Measurements from ENCODE around the gene TMEM184A. TPM values are rescaled to one million over a fixed set of nuclear protein-coding genes. Genes with fewer than 3 reads are reported as not detected.

The TMEM184A gene
- total RNA-seq, 4 donors from 2014 or later: 55.0 to 234 (median 112) TPM

DNA sequence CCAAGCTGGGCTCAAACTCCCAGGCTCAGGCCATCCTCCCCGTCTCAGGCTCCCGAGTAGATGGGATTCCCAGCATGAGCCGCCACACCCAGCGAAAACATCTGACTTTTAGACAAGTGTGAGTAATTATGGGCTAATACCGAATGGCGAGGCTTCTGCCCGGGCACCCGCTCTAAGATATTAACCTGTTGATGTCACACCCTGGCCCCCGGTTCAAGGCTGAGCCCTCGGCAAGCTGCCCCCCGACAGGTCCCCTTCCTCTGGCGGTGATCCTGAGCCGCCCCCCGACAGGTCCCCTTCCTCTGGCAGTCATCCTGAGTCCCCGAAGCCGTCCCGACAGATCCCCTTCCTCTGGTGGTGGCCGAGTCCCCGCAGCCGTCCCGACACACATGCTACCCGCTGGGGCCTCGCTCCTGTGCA lies 8.6 kb upstream of the TMEM184A start:
- Histone ChIP-seq H3K27ac (peak overlapping the region; percentile 47), H3K4me1 (peaks cover 65% of the 10 kb centered on the region), H3K36me3 (peaks cover 6% of the 10 kb centered on the region), H3K9me3 (no peaks in the 10 kb centered on the region), H3K4me3 (no peak overlapping the region), H3K27me3 (no peaks in the 10 kb centered on the region)
- TF ChIP-seq EP300 (IDR thresholded peaks at IDR 0.05) (no peak), POLR2A (IDR thresholded peaks at IDR 0.05) (no peak), POLR2AphosphoS5 (IDR thresholded peaks at IDR 0.05) (no peak)
- peak in 1 of 2 donors; percentile 78 for DNase-seq (ENCODE audit: low spot score in 2 of 2)
- 21% methylated on average over 18 of the region's 23 CpGs for WGBS

DNA sequence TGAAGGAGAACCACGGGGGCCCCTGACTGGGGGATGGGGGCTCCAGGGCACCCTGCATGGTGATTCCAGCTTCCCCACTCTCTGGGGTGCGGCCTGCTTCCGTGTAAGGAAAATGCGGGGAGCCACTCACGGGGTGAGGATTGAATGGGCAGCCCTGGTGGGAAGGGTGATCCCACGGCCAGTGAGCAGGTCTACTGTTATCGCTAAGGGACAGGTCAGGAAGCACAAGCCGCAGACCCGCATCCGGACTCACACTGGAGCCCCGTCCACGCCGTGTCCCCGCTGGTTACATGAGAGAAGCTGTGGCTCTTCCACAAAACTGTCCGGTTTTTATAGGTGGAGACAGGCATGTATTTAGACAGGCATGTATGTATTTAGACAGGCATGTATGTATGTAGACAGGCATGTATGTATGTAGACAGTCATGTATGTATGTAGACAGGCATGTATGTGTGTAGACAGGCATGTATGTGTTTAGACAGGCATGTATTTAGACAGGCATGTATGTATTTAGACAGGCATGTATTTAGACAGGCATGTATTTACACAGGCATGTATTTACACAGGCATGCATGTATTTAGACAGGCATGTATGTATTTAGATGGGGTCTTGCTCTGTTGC lies 8.1 kb upstream of the TMEM184A start:
- Histone ChIP-seq H3K9me3 (no peaks in the 10 kb centered on the region), H3K27me3 (no peaks in the 10 kb centered on the region), H3K4me1 (peaks cover 65% of the 10 kb centered on the region), H3K27ac (peak overlapping the region; percentile 3), H3K36me3 (peaks cover 6% of the 10 kb centered on the region), H3K4me3 (no peak overlapping the region)
- TF ChIP-seq POLR2A (IDR thresholded peaks at IDR 0.05) (no peak), EP300 (IDR thresholded peaks at IDR 0.05) (no peak), POLR2AphosphoS5 (IDR thresholded peaks at IDR 0.05) (no peak)
- TF ChIP-seq, protein P1, sequence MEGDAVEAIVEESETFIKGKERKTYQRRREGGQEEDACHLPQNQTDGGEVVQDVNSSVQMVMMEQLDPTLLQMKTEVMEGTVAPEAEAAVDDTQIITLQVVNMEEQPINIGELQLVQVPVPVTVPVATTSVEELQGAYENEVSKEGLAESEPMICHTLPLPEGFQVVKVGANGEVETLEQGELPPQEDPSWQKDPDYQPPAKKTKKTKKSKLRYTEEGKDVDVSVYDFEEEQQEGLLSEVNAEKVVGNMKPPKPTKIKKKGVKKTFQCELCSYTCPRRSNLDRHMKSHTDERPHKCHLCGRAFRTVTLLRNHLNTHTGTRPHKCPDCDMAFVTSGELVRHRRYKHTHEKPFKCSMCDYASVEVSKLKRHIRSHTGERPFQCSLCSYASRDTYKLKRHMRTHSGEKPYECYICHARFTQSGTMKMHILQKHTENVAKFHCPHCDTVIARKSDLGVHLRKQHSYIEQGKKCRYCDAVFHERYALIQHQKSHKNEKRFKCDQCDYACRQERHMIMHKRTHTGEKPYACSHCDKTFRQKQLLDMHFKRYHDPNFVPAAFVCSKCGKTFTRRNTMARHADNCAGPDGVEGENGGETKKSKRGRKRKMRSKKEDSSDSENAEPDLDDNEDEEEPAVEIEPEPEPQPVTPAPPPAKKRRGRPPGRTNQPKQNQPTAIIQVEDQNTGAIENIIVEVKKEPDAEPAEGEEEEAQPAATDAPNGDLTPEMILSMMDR (IDR thresholded peaks at IDR 0.05): no peak
- 92% methylated on average over 6 of the region's 15 CpGs for WGBS
- no peak for DNase-seq (ENCODE audit: low spot score in 2 of 2)

DNA sequence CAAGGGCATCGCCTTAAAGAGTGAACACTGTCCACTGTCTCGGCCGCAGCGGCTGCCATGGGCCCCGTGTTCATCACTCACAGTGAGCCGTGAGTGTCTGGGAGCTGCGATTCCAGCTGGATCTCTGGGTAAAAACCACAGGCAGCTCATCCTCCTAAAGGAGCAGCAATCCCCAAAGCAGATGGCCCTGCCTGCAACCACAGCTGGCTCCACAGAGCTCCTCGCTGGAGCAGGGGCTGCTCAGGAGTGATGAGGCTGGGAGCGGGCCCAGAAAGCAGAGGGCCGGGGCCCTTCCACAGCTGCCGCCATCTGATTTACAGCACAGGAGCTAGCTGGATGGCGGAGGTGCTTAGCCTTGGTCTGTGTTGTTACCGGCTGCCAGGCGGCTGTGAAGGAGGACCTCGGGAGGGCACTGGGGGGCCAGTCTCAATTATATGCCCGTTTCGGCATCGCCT lies 6.6 kb upstream of the TMEM184A start:
- H3K4me3 ChIP-seq: no peak overlapping the region
- TF ChIP-seq POLR2A (IDR thresholded peaks at IDR 0.05) (no peak), EP300 (IDR thresholded peaks at IDR 0.05) (no peak), POLR2AphosphoS5 (IDR thresholded peaks at IDR 0.05) (no peak)
- TF ChIP-seq, protein P1 (IDR thresholded peaks at IDR 0.05): no peak
- WGBS: 74% methylated on average over 15 of the region's 18 CpGs
- no peak for DNase-seq (ENCODE audit: low spot score in 2 of 2)
- no peaks in the 10 kb centered on the region for H3K27me3 ChIP-seq
- H3K4me1 ChIP-seq: peaks cover 62% of the 10 kb centered on the region
- no peak overlapping the region for H3K27ac ChIP-seq
- peaks cover 6% of the 10 kb centered on the region for H3K36me3 ChIP-seq
- no peaks in the 10 kb centered on the region for H3K9me3 ChIP-seq

DNA sequence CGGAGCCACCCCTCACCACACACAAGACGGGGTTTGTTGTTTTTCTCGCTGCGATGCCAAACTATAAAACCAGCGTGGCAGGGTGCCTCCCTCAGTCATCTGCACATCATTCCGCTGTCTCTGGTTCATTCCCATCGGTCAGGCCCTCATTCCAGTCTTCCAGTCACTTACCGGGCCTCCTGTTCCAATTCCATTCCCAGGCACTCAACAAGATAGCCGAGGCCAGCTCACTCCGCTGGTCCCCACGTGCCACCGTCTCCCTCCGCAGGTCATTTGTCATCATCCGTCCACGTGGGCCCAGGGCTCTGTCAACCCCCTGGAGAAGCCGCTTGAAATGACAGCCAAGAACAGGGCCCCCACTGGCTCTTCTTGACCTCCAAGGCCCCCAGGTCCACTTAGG lies 6.1 kb upstream of the TMEM184A start:
- H3K36me3 ChIP-seq: peaks cover 6% of the 10 kb centered on the region
- H3K4me3 ChIP-seq: no peak overlapping the region
- TF ChIP-seq, protein P1 (IDR thresholded peaks at IDR 0.05): no peak
- TF ChIP-seq POLR2AphosphoS5 (IDR thresholded peaks at IDR 0.05) (no peak), POLR2A (IDR thresholded peaks at IDR 0.05) (no peak), EP300 (IDR thresholded peaks at IDR 0.05) (no peak)
- peaks cover 57% of the 10 kb centered on the region for H3K4me1 ChIP-seq
- no peaks in the 10 kb centered on the region for H3K9me3 ChIP-seq
- H3K27me3 ChIP-seq: no peaks in the 10 kb centered on the region
- no peak overlapping the region for H3K27ac ChIP-seq
- WGBS: 69% methylated on average over 16 of the region's 16 CpGs
- DNase-seq (ENCODE audit: low spot score in 2 of 2): no peak

DNA sequence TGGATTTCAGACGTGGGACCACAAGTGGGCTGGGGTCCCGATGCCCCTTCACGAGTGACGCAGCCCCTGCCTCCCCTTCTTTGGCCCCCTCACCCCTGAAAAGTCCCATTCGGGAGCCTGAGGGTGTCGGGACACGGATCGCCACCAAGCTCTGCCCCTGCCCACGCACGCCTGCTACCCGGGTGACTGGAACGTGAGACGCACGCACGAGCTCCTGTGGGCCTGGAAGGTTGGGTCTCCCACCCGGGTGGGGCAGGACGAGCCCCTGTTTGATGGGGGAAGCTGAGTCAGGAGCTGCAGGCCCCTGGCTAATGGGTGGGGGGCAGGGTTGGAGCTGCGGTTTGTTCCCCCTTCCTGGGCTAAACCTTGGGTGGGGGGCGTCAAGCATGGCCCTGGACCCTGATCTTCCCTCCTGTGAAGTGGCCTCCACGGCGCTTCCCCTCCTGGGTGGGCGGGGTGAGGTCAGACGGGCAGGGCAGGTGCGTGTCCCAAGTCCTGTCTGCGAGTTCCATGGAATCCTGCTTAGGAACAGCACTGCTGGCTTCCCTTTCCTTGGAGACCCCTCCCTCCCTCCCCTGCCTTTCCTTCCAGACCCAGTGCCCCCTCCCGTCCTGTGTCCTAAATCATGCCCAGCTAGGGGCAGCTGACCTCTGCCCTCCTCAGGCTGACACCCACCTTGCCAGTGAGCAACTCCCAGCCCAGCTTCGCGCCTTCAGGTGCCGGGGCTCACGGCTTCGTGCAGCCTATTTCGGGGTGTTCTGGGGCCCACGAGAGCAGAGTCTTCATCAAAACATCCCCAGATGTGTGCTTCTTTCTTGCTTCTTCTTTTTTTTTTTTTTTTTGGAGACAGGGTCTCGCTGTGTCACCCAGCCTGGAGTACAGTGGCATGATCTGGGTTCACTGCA lies 5.3 kb upstream of the TMEM184A start:
- no peaks in the 10 kb centered on the region for H3K9me3 ChIP-seq
- no peak overlapping the region for H3K27ac ChIP-seq
- H3K27me3 ChIP-seq: no peaks in the 10 kb centered on the region
- peaks cover 53% of the 10 kb centered on the region for H3K4me1 ChIP-seq
- H3K36me3 ChIP-seq: peaks cover 3% of the 10 kb centered on the region
- no peak overlapping the region for H3K4me3 ChIP-seq
- 81% methylated on average over 13 of the region's 34 CpGs for WGBS
- TF ChIP-seq, protein P1 (IDR thresholded peaks at IDR 0.05): no peak
- TF ChIP-seq POLR2AphosphoS5 (IDR thresholded peaks at IDR 0.05): no peak
- TF ChIP-seq POLR2A (IDR thresholded peaks at IDR 0.05): no peak
- TF ChIP-seq EP300 (IDR thresholded peaks at IDR 0.05): no peak
- DNase-seq (ENCODE audit: low spot score in 2 of 2): peak in 1 of 2 donors; percentile 65
